ENCODE results near the gene HSPB1.
"Not testable (repeated sequence)": the region's sequence is repeated elsewhere in the genome, so short reads cannot be mapped to it uniquely, and the experiment has no call there.

Gene HSPB1

DNA sequence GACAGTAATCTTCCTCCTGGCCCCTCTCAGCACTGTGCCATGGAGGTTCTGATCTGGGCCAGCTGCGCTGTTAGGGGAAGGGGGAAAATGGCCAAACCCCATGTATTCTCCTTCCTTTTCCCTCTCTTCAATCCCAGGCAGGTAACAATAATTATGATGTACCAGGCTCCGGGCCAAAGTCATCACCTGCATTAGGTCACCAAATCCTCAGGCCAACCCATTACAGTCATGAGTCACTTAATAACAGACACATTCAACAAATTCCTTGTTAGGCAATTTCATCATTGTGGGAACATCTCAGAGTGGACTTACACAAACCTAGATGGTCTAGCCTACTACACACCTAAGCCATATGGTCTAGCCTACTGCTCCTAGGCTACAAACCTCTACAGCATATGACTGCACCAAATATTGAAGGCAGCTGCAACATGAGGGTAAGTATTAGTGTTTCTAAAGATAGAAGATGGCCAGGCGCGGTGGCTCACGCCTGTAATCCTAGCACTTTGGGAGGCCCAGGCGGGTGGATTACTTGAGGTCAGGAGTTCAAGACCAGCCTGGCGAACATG lies 2.2 kb upstream of the HSPB1 start:
- no peak overlapping the region for H3K4me2 ChIP-seq (ENCODE audit: low read length)
- H3K36me3 ChIP-seq (replicated peaks; ENCODE audit: low read depth, low read length) = no peaks in the 10 kb centered on the region
- H3K27ac ChIP-seq (ENCODE audit: low read length) = no peak overlapping the region
- H3K9ac ChIP-seq (ENCODE audit: low read length) = no peak overlapping the region
- H2AFZ ChIP-seq (ENCODE audit: low read depth, low read length) = no peak overlapping the region
- H3K4me3 ChIP-seq (ENCODE audit: low read length) = no peak overlapping the region
- H4K20me1 ChIP-seq (ENCODE audit: insufficient read depth, low read length) = no peaks in the 10 kb centered on the region
- H3K4me1 ChIP-seq (ENCODE audit: low read length) = no peaks in the 10 kb centered on the region
- H3K79me2 ChIP-seq (ENCODE audit: low read length) = no peaks in the 10 kb centered on the region
- H3K27me3 ChIP-seq (ENCODE audit: low read depth, low read length) = no peaks in the 10 kb centered on the region
- no peak for TF ChIP-seq EZH2phosphoT487 (IDR thresholded peaks at IDR 0.05; ENCODE audit: low read depth)
- no peak for TF ChIP-seq CTCF (IDR thresholded peaks at IDR 0.05; ENCODE audit: low read depth, low read length)
- H3K9me3 ChIP-seq (ENCODE audit: insufficient read depth, low read length) = no peaks in the 10 kb centered on the region

DNA sequence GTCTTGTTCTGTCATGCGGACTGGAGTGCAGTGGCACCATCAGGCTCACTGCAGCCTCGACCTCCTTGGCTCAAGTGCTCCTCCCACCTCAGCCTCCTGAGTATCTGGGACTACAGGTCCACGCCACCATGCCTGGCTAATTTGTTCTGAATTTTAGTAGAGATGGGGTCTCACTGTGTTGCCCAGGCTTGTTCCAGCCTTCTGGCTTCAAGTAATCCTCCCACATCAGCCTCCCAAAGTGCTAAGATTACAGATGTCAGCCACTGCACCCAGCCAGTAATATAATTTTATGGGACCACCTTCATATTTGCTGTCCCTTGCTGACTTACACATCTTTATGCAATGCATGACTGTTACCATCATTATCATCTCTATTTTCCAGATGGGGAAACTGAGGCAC lies 1.5 kb upstream of the HSPB1 start:
- H3K4me2 ChIP-seq (ENCODE audit: low read length) = no peak overlapping the region
- no peaks in the 10 kb centered on the region for H3K4me1 ChIP-seq (ENCODE audit: low read length)
- H3K27ac ChIP-seq (ENCODE audit: low read length) = no peak overlapping the region
- H4K20me1 ChIP-seq (ENCODE audit: insufficient read depth, low read length) = no peaks in the 10 kb centered on the region
- H2AFZ ChIP-seq (ENCODE audit: low read depth, low read length) = no peak overlapping the region
- no peaks in the 10 kb centered on the region for H3K36me3 ChIP-seq (replicated peaks; ENCODE audit: low read depth, low read length)
- H3K9ac ChIP-seq (ENCODE audit: low read length) = no peak overlapping the region
- no peaks in the 10 kb centered on the region for H3K79me2 ChIP-seq (ENCODE audit: low read length)
- TF ChIP-seq EZH2phosphoT487 (IDR thresholded peaks at IDR 0.05; ENCODE audit: low read depth) = no peak
- TF ChIP-seq CTCF (IDR thresholded peaks at IDR 0.05; ENCODE audit: low read depth, low read length) = no peak
- no peak overlapping the region for H3K4me3 ChIP-seq (ENCODE audit: low read length)
- no peaks in the 10 kb centered on the region for H3K9me3 ChIP-seq (ENCODE audit: insufficient read depth, low read length)
- no peaks in the 10 kb centered on the region for H3K27me3 ChIP-seq (ENCODE audit: low read depth, low read length)

GRCh38 chr7:76303202-76304147 lies 1.0 kb downstream of the HSPB1 start:
- Histone ChIP-seq H3K27me3 (ENCODE audit: low read depth, low read length) (no peaks in the 10 kb centered on the region), H3K9ac (ENCODE audit: low read length) (no peak overlapping the region), H3K4me1 (ENCODE audit: low read length) (no peaks in the 10 kb centered on the region), H3K79me2 (ENCODE audit: low read length) (no peaks in the 10 kb centered on the region), H3K27ac (ENCODE audit: low read length) (no peak overlapping the region), H3K4me3 (ENCODE audit: low read length) (no peak overlapping the region), H3K4me2 (ENCODE audit: low read length) (no peak overlapping the region), H4K20me1 (ENCODE audit: insufficient read depth, low read length) (no peaks in the 10 kb centered on the region), H2AFZ (ENCODE audit: low read depth, low read length) (no peak overlapping the region), H3K36me3 (replicated peaks; ENCODE audit: low read depth, low read length) (no peaks in the 10 kb centered on the region), H3K9me3 (ENCODE audit: insufficient read depth, low read length) (no peaks in the 10 kb centered on the region)
- TF ChIP-seq CTCF (IDR thresholded peaks at IDR 0.05; ENCODE audit: low read depth, low read length) = no peak
- no peak for TF ChIP-seq EZH2phosphoT487 (IDR thresholded peaks at IDR 0.05; ENCODE audit: low read depth)

GRCh38 chr7:76304888-76305375 lies 2.5 kb downstream of the HSPB1 start:
- TF ChIP-seq EZH2phosphoT487 (IDR thresholded peaks at IDR 0.05; ENCODE audit: low read depth) (no peak), CTCF (IDR thresholded peaks at IDR 0.05; ENCODE audit: low read depth, low read length) (no peak)
- H3K79me2 ChIP-seq (ENCODE audit: low read length) = no peaks in the 10 kb centered on the region
- no peak overlapping the region for H3K4me2 ChIP-seq (ENCODE audit: low read length)
- H3K36me3 ChIP-seq (replicated peaks; ENCODE audit: low read depth, low read length) = no peaks in the 10 kb centered on the region
- H3K27me3 ChIP-seq (ENCODE audit: low read depth, low read length) = no peaks in the 10 kb centered on the region
- H2AFZ ChIP-seq (ENCODE audit: low read depth, low read length) = no peak overlapping the region
- H3K27ac ChIP-seq (ENCODE audit: low read length) = no peak overlapping the region
- H3K9ac ChIP-seq (ENCODE audit: low read length) = no peak overlapping the region
- H3K9me3 ChIP-seq (ENCODE audit: insufficient read depth, low read length) = no peaks in the 10 kb centered on the region
- H3K4me3 ChIP-seq (ENCODE audit: low read length) = no peak overlapping the region
- H3K4me1 ChIP-seq (ENCODE audit: low read length) = no peaks in the 10 kb centered on the region
- H4K20me1 ChIP-seq (ENCODE audit: insufficient read depth, low read length) = no peaks in the 10 kb centered on the region

GRCh38 chr7:76308874-76309273 lies 6.4 kb downstream of the HSPB1 start:
- H3K4me3 ChIP-seq (ENCODE audit: low read length); H3K4me2 ChIP-seq (ENCODE audit: low read length); H3K79me2 ChIP-seq (ENCODE audit: low read length); H3K9me3 ChIP-seq (ENCODE audit: insufficient read depth, low read length); H3K4me1 ChIP-seq (ENCODE audit: low read length); H3K27ac ChIP-seq (ENCODE audit: low read length); H3K27me3 ChIP-seq (ENCODE audit: low read depth, low read length); H3K36me3 ChIP-seq (replicated peaks; ENCODE audit: low read depth, low read length); H4K20me1 ChIP-seq (ENCODE audit: insufficient read depth, low read length); H2AFZ ChIP-seq (ENCODE audit: low read depth, low read length); H3K9ac ChIP-seq (ENCODE audit: low read length): not testable (repeated sequence)
